ENCODE measurements around the gene SLC18A3.

Gene SLC18A3

GRCh38 chr10:49610114-49610457, at the start of gene SLC18A3:
Gene SLC18A3, plus strand, starts transcription at chr10:49610310. Its CDS starts 431 bp downstream, at chr10:49610741.
- DNase-seq (ENCODE audit: low spot score), result no peak

DNA sequence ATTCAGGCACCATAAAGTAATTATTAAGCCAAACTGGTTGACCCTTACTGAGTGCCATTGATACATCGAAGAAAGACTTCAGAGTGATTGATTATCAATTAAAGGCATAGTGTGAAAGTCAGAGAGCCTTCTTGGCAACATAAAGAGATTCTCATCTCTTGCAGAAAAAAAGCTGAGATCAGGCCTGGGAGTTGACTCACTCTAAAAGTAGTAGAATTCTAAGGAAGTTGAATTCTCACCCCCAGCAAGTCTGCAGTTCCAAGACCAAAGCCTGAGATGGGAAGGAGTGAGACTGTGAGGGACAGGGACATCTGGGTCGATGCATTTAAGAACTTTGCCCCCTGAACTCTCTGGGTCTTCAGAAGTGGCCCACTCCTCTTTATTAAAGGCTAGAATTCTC, 49.6 kb upstream of the SLC18A3 start:
- no peak for DNase-seq (ENCODE audit: low spot score)

DNA sequence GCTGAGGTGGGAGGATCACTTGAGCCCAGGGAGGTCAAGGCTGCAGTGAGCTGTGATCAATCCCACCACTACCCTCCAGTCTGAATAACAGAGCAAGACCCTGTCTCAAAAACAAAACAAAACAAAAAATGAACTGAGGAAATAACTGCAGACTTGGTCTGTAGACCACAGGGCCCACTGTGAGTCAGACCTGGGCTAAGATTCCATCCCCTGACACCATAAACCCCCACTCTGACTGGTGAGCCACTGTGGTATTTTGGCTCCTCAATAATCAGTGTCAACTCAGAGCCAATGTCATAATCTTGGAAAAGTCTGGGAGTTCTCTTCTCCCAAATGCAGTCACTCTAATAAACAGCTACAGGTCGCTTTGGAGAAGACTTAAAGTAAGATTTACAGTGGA, 47.2 kb upstream of the SLC18A3 start:
- DNase-seq (ENCODE audit: low spot score), result no peak

DNA sequence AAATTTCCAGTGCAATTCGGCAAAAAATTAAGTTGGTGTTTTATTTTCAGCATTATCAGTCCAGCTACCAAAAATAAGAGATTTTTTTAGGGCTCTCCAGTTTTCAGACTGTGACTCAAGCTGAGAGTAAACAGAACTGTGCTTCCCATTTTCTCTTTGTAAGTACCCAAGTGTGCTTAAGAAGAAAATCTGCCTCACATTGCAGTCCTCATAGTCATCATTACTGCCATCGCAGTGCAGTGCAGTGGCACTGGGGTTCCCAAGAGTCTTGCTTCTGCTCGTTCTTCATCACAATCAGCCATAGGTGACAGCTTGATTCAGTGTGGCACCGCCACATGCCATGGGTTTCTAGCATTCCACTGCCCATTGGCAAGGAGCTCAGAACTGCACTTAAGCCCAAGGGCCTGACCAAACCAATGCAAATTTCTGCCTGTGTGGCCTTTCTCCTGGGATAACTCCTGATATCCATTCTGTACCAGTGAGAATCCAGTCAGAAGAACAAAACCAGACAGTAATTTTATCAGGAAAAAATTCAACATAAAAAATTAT, 45.6 kb upstream of the SLC18A3 start:
- DNase-seq (ENCODE audit: low spot score), result no peak

- DNase-seq (ENCODE audit: low spot score), result no peak
Measured at GRCh38 chr10:49567810-49568209, 42.3 kb upstream of the SLC18A3 start.

DNA sequence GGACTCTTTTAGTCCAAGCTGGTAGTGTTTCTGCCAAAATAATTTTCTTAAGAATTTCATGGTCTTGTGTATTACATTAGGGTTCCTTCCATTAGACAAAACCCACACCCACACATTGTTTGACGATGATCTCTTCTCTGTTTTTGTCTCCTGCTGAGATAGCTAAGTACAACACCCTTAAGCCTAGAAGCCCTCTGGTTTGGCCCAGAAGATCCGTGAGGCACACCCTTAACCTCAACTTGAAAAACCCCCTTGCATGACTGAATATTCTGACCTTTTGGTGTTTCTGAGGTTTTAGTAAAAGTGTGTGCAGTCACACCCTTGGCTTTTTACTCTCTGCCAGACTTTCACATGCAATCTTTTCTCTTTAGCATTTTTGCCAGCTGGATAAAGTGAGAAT, 41.9 kb upstream of the SLC18A3 start:
- DNase-seq (ENCODE audit: low spot score), result no peak

GRCh38 chr10:49569031-49569631, 41.0 kb upstream of the SLC18A3 start:
- no peak for DNase-seq (ENCODE audit: low spot score)

DNA sequence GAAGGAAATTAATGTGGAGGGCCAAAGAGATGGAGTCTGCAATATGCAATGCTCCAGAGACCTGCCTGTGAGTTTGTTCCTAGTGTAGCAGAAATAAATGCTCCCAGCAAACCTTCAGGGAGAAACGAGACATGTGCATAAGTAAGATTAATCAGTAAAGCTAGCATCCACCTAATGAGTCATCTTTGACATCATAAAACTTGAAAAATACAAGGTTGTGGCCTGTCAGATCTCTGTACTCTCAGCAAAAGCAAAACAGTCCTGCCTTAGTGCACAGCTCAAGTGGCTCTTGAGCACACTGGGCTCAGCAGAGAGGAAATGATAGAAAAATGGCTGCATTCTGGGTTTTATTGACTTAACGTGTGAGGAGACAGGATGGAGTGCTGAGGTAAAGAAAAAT, 38.7 kb upstream of the SLC18A3 start:
- DNase-seq (ENCODE audit: low spot score), result no peak

- DNase-seq (ENCODE audit: low spot score), result no peak
Measured at GRCh38 chr10:49572594-49573114, 37.5 kb upstream of the SLC18A3 start.

DNA sequence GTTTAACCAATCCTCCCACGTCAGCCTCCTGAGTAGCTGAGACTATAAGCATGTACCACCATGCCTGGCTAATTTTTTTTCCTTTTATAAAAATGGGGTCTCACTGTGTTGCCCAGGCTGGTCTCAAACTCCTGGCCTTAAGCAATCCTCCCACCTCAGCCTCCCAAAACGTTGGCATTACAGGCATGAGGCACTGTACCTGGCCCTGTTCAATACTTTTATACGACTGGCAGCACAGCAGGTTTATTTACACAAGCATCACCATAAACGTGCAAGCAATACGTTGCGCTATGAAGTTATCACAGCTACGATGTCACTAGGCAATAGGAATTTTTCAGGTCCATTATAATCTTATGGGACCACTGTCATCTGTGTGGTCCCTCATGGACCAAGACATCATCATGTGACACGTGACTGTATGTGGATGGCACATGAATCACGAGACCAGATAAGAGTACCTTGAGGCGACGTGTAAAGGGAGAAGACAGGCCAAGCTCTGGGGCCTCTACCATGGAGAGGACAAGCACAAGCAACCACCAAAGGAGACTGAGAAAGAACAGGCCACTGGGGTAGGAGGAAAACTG, 34.5 kb upstream of the SLC18A3 start:
- DNase-seq (ENCODE audit: low spot score), result no peak

DNA sequence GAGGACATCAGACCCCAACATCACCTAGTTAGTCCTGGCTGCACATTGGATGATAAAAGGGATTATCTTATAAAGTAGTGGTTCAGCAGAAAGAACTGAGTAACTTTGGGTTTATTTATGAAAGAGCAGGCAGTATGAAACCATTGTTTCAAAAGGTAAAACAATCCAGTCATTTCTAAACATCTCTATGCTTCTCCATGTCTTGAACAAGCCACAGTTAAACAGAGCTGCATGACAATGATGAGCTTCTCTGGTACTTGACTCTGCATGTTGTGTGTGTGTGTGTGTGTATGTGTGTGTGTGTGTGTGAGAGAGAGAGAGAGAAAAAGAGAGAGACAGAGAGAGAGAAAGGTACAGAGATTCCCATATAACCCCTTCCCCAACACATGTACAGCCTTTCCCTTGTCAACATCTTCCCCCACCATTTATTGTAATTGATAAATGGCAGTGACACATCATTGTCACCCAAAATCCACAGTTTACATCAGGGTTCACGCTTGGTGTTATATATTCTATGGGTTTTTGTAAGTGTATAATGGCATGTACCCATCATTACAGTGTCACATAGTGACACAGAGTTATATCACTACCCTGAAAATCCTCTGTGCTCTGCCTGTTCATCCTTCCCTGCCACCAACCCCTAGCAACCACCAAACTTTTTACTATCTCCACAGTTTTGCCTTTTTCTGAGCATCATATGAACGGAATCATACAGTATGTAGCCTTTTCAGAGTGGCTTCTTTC, 32.8 kb upstream of the SLC18A3 start:
- DNase-seq (ENCODE audit: low spot score), result no peak

GRCh38 chr10:49578392-49578791, 31.7 kb upstream of the SLC18A3 start:
- DNase-seq (ENCODE audit: low spot score), result no peak

GRCh38 chr10:49579621-49580020, 30.5 kb upstream of the SLC18A3 start:
- no peak for DNase-seq (ENCODE audit: low spot score)

GRCh38 chr10:49585387-49585786, 24.7 kb upstream of the SLC18A3 start:
- DNase-seq (ENCODE audit: low spot score), result no peak

- DNase-seq (ENCODE audit: low spot score), result no peak
Measured at GRCh38 chr10:49587981-49588380, 22.1 kb upstream of the SLC18A3 start.

DNA sequence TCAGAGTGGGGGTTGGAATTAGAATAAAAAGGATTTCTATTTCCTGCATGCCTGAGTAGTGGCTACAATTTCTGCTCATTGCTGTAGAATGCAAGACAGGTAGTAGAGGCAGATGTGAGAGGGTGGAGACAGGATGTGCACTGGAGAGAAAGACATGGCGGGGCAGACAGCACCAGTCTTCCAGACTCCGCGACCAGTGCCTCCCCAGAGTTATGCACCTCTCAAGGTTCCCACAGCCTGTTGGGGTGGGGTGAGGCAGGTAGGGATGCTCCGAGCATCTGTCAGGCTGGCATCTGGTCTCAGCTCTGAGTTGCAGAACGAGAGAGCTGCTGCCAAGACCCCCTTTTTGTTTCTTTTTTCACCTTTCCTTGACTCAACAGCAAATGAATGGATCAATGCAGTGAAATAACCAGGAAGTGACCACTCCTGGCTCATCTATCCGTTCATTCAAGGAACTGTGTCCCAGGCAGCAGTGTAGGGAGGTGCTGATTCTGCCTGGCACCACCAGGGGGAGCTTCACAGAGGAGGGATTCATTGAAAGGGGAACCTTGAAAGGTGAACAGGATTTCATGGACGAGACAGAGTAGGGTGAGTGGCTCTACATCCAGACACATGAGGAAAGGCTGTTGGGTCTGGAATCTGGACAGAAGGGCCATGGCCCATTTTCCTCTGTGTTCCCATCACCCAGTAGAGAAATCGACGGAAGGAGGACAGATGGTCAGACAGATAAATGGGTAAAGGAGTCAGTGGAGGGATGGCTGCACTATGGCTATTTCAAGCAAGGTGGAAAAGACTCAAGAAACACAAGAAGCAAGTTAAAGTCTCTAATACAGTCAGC, 17.2 kb upstream of the SLC18A3 start:
- DNase-seq (ENCODE audit: low spot score), result peak; percentile 43

GRCh38 chr10:49593564-49593875, 16.6 kb upstream of the SLC18A3 start:
- DNase-seq (ENCODE audit: low spot score), result no peak

- no peak for DNase-seq (ENCODE audit: low spot score)
Measured at GRCh38 chr10:49593998-49594397, 16.1 kb upstream of the SLC18A3 start.

DNA sequence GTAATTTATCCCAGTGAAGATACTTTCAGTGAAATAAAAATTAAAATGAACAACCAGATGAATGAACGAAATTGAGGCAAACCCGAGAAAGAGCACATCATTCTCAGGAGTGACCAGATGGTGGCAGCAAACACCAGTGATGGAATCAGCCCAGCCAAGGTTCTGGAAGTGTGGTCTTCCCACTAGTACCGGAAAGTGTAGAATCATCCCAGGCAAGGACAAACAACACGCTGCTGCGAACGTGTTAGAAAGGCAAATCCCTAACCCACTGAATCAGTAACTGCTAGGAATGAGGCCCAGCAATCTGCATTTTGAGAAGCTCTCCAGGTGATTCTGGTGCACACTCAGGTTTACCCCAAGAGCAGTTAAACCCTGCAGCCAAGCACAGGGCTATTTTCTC, 15.5 kb upstream of the SLC18A3 start:
- DNase-seq (ENCODE audit: low spot score), result peak; percentile 62

- DNase-seq (ENCODE audit: low spot score), result no peak
Measured at GRCh38 chr10:49595003-49595712, 15.0 kb upstream of the SLC18A3 start.

GRCh38 chr10:49595713-49596492, 14.2 kb upstream of the SLC18A3 start:
- no peak for DNase-seq (ENCODE audit: low spot score)

Measured in kidney capillary endothelial cell (primary cell).